ENCODE results near the gene DNTTIP2. TPM values are rescaled to one million over a fixed set of nuclear protein-coding genes. Genes with fewer than 3 reads are reported as not detected.

DNTTIP2 gene
- total and polyA plus RNA-seq, 9 of the 15 experiments (the other 6 are each of a cell fraction or from before 2014, with no cell fraction given), result 50.4 to 138 (median 97.0) TPM

DNA sequence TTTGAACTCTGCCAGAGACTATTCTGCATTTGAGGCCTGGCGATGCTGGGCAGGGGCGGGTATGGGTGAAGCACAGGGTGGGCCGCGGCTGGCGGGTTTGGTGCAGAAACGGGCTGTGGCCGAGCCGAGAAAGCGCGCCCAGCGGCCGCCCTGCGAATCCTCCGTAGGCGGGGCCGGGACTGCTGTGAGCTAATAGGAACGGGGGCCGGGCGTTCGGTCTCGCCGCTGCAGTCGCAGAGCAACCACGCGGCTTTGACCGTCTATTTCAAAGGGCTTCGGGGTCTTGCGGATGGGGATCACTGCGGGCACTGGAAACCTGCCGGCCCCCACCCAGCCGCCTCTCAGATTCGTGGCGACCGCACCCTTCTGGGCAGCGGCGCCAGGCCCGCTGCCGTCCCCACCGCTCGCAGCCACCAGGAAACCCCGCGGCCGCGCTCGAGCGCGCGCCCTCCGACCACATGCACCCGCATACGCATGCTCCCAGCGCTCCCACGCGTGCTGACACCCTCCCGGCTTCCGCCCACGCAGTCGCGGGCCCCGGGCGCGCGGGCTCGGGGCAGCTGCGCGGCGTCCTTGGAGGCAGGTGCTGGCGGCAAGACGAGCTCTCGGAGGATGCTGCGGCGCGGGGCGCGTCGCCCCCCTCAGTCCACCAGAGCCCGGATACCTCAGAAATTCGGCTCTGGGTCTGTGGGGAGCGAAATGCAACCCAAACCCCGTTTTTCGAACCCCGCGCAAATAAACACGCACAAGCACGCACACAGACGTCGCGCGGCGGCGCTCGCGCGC, 32.6 kb downstream of the DNTTIP2 start (continued):
- TF ChIP-seq, protein P1, sequence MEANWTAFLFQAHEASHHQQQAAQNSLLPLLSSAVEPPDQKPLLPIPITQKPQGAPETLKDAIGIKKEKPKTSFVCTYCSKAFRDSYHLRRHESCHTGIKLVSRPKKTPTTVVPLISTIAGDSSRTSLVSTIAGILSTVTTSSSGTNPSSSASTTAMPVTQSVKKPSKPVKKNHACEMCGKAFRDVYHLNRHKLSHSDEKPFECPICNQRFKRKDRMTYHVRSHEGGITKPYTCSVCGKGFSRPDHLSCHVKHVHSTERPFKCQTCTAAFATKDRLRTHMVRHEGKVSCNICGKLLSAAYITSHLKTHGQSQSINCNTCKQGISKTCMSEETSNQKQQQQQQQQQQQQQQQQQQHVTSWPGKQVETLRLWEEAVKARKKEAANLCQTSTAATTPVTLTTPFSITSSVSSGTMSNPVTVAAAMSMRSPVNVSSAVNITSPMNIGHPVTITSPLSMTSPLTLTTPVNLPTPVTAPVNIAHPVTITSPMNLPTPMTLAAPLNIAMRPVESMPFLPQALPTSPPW (CRISPR knock-in tag; IDR thresholded peaks at IDR 0.05), result peak; percentile 49

DNA sequence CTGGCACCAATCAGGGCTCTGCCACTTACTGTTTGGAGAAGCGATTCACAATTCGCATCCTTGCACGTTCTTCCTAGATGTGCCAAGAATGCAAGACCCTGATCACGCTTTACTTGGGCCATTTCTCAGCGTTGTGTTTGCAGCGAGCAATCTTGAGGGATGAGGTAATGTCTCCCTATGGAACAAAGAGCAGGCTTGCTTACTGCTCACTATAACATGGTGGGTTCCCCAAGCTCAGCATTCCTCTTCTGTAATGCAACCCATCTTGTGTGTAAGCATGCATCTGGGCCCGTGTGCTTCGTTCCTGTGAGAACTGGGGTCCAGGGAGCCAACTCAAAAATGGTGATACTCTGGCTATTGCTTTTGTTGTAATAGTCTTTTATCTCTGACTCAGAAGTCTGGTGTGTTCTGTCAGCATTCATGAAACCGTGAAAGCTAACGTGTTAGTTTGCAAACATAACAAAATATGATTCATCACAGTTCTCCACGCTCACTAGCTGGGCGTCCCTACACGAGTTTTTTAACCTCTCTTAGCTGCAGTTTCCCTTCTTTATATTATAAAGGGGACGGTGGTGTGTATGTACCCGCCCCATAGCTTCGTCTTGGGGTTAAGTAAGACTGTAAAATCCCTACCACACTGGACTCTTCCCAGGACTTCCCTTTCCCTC, 33.3 kb downstream of the DNTTIP2 start:
- Histone ChIP-seq H4K20me1 (replicated peaks; ENCODE audit: control insufficient read depth, insufficient read depth, low read length) (no peaks in the 10 kb centered on the region), H3K4me3 (peak overlapping the region; percentile 87), H3K4me1 (replicated peaks in 1 of 2; ENCODE audit: control insufficient read depth in 2 of 2, insufficient read depth in 2 of 2, low read length in 2 of 2) (peaks cover 13 to 21% of the 10 kb centered on the region in 2 experiments; a peak in 4 of 5 replicates), H3K79me2 (ENCODE audit: control insufficient read depth, insufficient read depth, low read length) (no peaks in the 10 kb centered on the region), H3K9me3 (replicated peaks; ENCODE audit: control insufficient read depth, insufficient read depth, low read depth, low read length) (no peaks in the 10 kb centered on the region), H3K9ac (ENCODE audit: insufficient read depth in 1 of 2, low read depth in 2 of 2, low read length in 2 of 2) (peak overlapping the region; percentile 81 to 98), H3K27ac (ENCODE audit: extremely low read depth, low read depth, low read length) (peak overlapping the region; percentile 87), H3K4me2 (ENCODE audit: insufficient read depth, low read length) (peak overlapping the region; percentile 91), H3K27me3 (ENCODE audit: control insufficient read depth in 2 of 2, insufficient read depth in 2 of 2, low read length in 2 of 2) (no peaks in the 10 kb centered on the region), H3K9me1 (ENCODE audit: control insufficient read depth, insufficient read depth, low read length) (no peaks in the 10 kb centered on the region), H3K36me3 (ENCODE audit: control insufficient read depth, insufficient read depth, low read length) (no peaks in the 10 kb centered on the region), H2AFZ (ENCODE audit: low read depth, low read length) (peak overlapping the region; percentile 100)
- in situ Hi-C loops (cut with MboI), result no loop called here
- intact Hi-C loops (cut with micrococcal nuclease), result loop anchor here (2.0 kb wide), 3 partner anchors 31 to 541 kb away; no protein-coding TSS in a partner anchor
- BruUV-seq (replicated peaks), result TSS peak; percentile 54
- FAIRE-seq, result peak; percentile 65
- peak in 1 of 4 experiments; percentile 21 for DNase-seq (ENCODE audit: extremely low read depth in 1 of 4, low spot score in 3 of 4)
- ChIA-PET POLR2A (interaction anchor here (0.6 to 1.9 kb wide), 8 partner anchors 18 to 500 kb away, joined by 3 to 11 read pairs (median 4); partner anchors contain the start of gene DR1), CTCF (ENCODE audit: low intra/inter-chr PET ratio) (interaction anchor here (3.2 kb wide), 1 partner anchor 216 kb away, joined by 31 read pairs; no protein-coding TSS in a partner anchor)
- peak; percentile 12 for ATAC-seq
- WGBS (ENCODE audit: insufficient coverage, low coverage, missing lambda C conversion rate), result 26% methylated on average over 16 of the region's 16 CpGs
- TF ChIP-seq ZZZ3 (IDR thresholded peaks at IDR 0.05) (no peak), FOSL1 (tag; conservative IDR thresholded peaks at IDR 0.05) (0 out of 2 replicates have a peak, but pooled peaks have one; percentile 28), NR2C2 (CRISPR knock-in tag; IDR thresholded peaks at IDR 0.05) (0 out of 2 replicates have a peak, but pooled peaks have one; percentile 35), NR2C2 (tag; IDR thresholded peaks at IDR 0.05) (no peak), HDAC6 (IDR thresholded peaks at IDR 0.05; ENCODE audit: low read depth, low read length) (no peak), ZNF586 (CRISPR knock-in tag; conservative IDR thresholded peaks at IDR 0.05) (no peak), SUPT5H (IDR thresholded peaks at IDR 0.05) (no peak)
- TF ChIP-seq, protein P2, sequence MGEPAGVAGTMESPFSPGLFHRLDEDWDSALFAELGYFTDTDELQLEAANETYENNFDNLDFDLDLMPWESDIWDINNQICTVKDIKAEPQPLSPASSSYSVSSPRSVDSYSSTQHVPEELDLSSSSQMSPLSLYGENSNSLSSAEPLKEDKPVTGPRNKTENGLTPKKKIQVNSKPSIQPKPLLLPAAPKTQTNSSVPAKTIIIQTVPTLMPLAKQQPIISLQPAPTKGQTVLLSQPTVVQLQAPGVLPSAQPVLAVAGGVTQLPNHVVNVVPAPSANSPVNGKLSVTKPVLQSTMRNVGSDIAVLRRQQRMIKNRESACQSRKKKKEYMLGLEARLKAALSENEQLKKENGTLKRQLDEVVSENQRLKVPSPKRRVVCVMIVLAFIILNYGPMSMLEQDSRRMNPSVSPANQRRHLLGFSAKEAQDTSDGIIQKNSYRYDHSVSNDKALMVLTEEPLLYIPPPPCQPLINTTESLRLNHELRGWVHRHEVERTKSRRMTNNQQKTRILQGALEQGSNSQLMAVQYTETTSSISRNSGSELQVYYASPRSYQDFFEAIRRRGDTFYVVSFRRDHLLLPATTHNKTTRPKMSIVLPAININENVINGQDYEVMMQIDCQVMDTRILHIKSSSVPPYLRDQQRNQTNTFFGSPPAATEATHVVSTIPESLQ (CRISPR knock-in tag; IDR thresholded peaks at IDR 0.05), result peak; percentile 38; the same call in 1 of the 2 replicates
- TF ChIP-seq, protein P3, sequence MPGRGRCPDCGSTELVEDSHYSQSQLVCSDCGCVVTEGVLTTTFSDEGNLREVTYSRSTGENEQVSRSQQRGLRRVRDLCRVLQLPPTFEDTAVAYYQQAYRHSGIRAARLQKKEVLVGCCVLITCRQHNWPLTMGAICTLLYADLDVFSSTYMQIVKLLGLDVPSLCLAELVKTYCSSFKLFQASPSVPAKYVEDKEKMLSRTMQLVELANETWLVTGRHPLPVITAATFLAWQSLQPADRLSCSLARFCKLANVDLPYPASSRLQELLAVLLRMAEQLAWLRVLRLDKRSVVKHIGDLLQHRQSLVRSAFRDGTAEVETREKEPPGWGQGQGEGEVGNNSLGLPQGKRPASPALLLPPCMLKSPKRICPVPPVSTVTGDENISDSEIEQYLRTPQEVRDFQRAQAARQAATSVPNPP (IDR thresholded peaks at IDR 0.05; ENCODE audit: borderline replicate concordance, insufficient read depth, insufficient read length), result no peak
- TF ChIP-seq, protein P4, sequence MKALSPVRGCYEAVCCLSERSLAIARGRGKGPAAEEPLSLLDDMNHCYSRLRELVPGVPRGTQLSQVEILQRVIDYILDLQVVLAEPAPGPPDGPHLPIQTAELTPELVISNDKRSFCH (CRISPR knock-in tag; IDR thresholded peaks at IDR 0.05), result no peak
- TF ChIP-seq, protein P4 (tag; IDR thresholded peaks at IDR 0.05), result no peak

Measured in K562 (cell line).